ENCODE data around the gene ATXN7L1. TPM values are rescaled to one million over a fixed set of nuclear protein-coding genes. Genes with fewer than 3 reads are reported as not detected.

Gene ATXN7L1
- total RNA-seq, 1 donor from 2014 or later: 8.5 TPM

DNA sequence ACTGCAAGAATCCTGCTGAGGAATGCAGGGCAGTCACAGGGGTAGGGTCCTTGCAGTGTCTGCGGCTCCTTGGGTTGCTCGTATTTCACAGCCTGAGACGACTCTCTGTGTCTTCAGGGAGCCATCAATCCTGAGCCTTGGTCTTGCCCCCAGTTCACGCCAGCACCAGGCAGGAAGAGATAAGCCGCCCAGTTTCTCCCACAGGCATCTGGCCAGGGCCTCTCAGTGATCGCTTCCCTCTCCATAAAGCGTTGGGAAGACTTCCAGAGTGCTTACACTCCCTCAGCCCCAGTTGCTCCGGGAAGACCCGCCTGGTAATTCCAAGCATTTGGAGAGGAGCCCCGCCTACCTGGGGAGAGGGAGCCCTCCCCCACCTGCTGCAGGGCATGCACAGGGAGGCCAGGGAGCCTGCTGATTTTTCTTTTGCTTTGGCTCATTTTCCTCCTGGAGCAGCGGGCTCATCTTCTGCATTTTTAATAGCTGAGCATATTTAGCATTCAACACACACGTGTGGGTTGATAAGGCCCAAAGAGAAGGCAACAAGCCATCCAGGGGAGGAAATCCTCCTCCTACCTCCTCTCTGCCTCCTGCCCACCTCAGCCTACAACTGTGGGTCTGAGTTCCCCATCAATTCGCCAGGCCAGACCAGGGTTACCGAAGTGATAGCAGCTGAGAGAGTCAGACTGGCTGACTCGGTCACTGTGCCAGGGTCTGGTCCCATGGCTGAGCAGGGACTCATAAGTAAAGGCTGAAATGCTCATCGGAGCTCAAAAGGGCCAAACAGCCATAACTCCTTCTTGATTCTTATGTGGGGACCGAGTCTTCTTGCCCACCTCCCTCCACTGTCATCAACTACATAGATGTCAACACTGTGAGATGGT is 220.7 kb downstream of the ATXN7L1 start:
- Mint-ChIP-seq H3K27me3 (ENCODE audit: insufficient read depth) (no peaks in the 10 kb centered on the region), H3K9me3 (no peaks in the 10 kb centered on the region), H3K27ac (no peak overlapping the region), H3K36me3 (ENCODE audit: low read depth) (peaks cover 15% of the 10 kb centered on the region), H3K4me3 (no peak overlapping the region), H3K4me1 (ENCODE audit: low read depth) (peaks cover 5% of the 10 kb centered on the region)
- intact Hi-C loops (cut with micrococcal nuclease): loop anchor here (2.0 to 10.0 kb wide), 3 partner anchors 23 to 499 kb away; no protein-coding TSS in a partner anchor
- no peak for DNase-seq (ENCODE audit: low spot score)

DNA sequence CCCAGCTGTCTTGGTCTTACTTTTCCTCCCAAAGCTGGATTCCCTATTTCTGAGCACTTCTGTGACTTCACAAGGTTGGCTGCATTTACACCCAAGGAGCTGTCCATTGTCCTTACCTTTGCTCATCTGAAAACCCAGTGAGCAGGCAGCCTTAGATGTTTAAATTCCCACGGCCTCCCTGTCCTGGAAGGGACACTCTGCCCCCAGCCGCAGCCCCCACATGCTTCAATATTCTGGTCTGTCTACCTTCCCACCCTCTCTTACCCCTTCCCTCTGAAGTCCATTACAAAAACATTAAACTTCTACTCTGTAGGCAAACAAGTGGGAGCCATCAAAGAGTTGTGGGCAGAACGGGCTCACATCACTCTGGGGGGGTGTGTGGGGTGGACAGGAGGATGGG is 221.3 kb downstream of the ATXN7L1 start:
- Mint-ChIP-seq H3K9me3 (no peaks in the 10 kb centered on the region), H3K36me3 (ENCODE audit: low read depth) (peaks cover 12% of the 10 kb centered on the region), H3K27ac (no peak overlapping the region), H3K4me1 (ENCODE audit: low read depth) (peaks cover 5% of the 10 kb centered on the region), H3K27me3 (ENCODE audit: insufficient read depth) (no peaks in the 10 kb centered on the region), H3K4me3 (no peak overlapping the region)
- no peak for DNase-seq (ENCODE audit: low spot score)
- intact Hi-C loops (cut with micrococcal nuclease): loop anchor here (5.0 to 10.0 kb wide), 2 partner anchors 367 to 500 kb away; no protein-coding TSS in a partner anchor

GRCh38 chr7:105654095-105654686 is 222.2 kb downstream of the ATXN7L1 start:
- Mint-ChIP-seq H3K9me3 (no peaks in the 10 kb centered on the region), H3K27ac (no peak overlapping the region), H3K36me3 (ENCODE audit: low read depth) (peaks cover 3% of the 10 kb centered on the region), H3K4me3 (no peak overlapping the region), H3K27me3 (ENCODE audit: insufficient read depth) (no peaks in the 10 kb centered on the region), H3K4me1 (ENCODE audit: low read depth) (peaks cover 11% of the 10 kb centered on the region)
- intact Hi-C loops (cut with micrococcal nuclease): loop anchor here (5.0 to 10.0 kb wide), 2 partner anchors 108 to 501 kb away; no protein-coding TSS in a partner anchor
- no peak for DNase-seq (ENCODE audit: low spot score)

DNA sequence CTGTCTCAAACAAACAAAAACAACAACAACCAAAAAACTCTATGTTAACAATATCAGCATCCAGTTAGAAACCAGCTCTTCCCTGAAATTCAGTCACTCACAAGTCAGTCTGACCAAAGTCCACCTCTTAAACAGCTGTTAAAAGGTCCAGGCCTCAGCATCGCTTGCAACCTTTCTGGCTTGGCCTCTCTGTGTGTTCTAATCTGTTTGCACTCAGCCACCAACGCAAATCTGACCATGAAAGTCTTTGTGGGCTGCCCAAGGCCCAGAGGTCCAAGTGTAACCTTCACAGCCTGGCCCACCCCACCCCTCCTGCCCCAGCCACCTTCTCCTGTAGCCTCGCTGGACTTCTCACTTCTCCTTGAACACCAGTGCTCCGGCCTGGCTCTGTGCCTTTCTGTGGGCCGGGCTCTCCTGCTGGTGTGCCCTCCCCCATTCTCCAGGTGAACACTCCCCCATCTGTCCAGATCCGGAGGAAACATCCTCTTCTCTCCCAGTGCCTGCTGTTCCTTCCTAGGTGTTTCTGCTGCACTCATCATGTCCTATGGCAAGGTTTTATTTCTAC is 222.9 kb downstream of the ATXN7L1 start:
- H3K4me1 Mint-ChIP-seq (ENCODE audit: low read depth): peaks cover 16% of the 10 kb centered on the region

DNA sequence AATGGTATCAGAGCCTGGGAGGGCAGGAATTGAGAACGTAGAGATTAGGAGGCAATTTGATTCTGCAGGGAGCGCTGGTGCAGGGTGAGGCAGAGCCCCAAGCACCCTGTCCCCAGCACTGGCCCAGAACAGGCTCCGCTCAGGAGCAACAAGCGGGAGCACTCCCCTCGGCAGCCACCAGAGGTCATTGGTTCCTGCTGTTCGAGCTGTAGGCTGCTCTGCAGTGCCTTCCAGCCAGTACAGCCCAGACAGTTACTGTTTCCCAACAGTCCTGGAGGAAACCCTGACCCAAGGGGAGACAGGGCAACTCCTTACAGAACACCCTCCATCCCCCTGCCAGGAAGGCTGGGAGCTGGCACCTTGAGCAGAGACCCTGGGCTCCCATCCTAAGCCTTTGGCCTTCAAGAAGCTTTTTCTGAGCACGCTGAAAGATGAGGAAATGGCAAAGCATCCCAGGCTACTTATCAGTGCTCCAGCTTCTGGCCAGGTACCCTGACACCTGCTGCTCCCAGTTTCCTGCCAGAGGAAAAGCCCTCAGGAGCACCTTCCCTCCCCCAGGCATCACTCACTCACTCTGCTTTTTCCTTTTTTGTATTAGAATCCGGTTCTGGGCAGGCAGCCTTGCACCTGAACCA is 223.9 kb downstream of the ATXN7L1 start:
- no peak overlapping the region for H3K27ac Mint-ChIP-seq
- H3K4me3 Mint-ChIP-seq: no peak overlapping the region
- DNase-seq (ENCODE audit: low spot score): peak; percentile 41
- peaks cover 16% of the 10 kb centered on the region for H3K4me1 Mint-ChIP-seq (ENCODE audit: low read depth)
- H3K9me3 Mint-ChIP-seq: no peaks in the 10 kb centered on the region
- intact Hi-C loops (cut with micrococcal nuclease): loop anchor here (1.0 to 10.0 kb wide), 4 partner anchors 110 to 502 kb away; no protein-coding TSS in a partner anchor
- no peaks in the 10 kb centered on the region for H3K27me3 Mint-ChIP-seq (ENCODE audit: insufficient read depth)
- peaks cover 2% of the 10 kb centered on the region for H3K36me3 Mint-ChIP-seq (ENCODE audit: low read depth)

More for the DNA sequence above, 222.9 kb downstream of the ATXN7L1 start:
- no peaks in the 10 kb centered on the region for H3K9me3 Mint-ChIP-seq
- peaks cover 2% of the 10 kb centered on the region for H3K36me3 Mint-ChIP-seq (ENCODE audit: low read depth)
- no peak overlapping the region for H3K27ac Mint-ChIP-seq
- H3K27me3 Mint-ChIP-seq (ENCODE audit: insufficient read depth): no peaks in the 10 kb centered on the region
- H3K4me3 Mint-ChIP-seq: no peak overlapping the region
- no peak for DNase-seq (ENCODE audit: low spot score)
- intact Hi-C loops (cut with micrococcal nuclease): loop anchor here (5.0 to 10.0 kb wide), 2 partner anchors 109 to 501 kb away; no protein-coding TSS in a partner anchor

GRCh38 chr7:105651798-105652197 is 224.6 kb downstream of the ATXN7L1 start:
- no peaks in the 10 kb centered on the region for H3K36me3 Mint-ChIP-seq (ENCODE audit: low read depth)

GRCh38 chr7:105650382-105650970 is 225.9 kb downstream of the ATXN7L1 start:
- H3K9me3 Mint-ChIP-seq: no peaks in the 10 kb centered on the region
- no peak for DNase-seq (ENCODE audit: low spot score)
- H3K27ac Mint-ChIP-seq: no peak overlapping the region
- no peaks in the 10 kb centered on the region for H3K27me3 Mint-ChIP-seq (ENCODE audit: insufficient read depth)
- peaks cover 11% of the 10 kb centered on the region for H3K4me1 Mint-ChIP-seq (ENCODE audit: low read depth)
- H3K36me3 Mint-ChIP-seq (ENCODE audit: low read depth): no peaks in the 10 kb centered on the region
- no peak overlapping the region for H3K4me3 Mint-ChIP-seq
- intact Hi-C loops (cut with micrococcal nuclease): loop anchor here (5.0 to 10.0 kb wide), 2 partner anchors 112 to 504 kb away; no protein-coding TSS in a partner anchor

More at GRCh38 chr7:105651798-105652197, 224.6 kb downstream of the ATXN7L1 start:
- intact Hi-C loops (cut with micrococcal nuclease): loop anchor here (1.0 to 10.0 kb wide), 4 partner anchors 111 to 503 kb away; no protein-coding TSS in a partner anchor
- H3K4me3 Mint-ChIP-seq: no peak overlapping the region
- H3K27ac Mint-ChIP-seq: no peak overlapping the region
- no peaks in the 10 kb centered on the region for H3K9me3 Mint-ChIP-seq
- peaks cover 11% of the 10 kb centered on the region for H3K4me1 Mint-ChIP-seq (ENCODE audit: low read depth)
- H3K27me3 Mint-ChIP-seq (ENCODE audit: insufficient read depth): no peaks in the 10 kb centered on the region
- no peak for DNase-seq (ENCODE audit: low spot score)

DNA sequence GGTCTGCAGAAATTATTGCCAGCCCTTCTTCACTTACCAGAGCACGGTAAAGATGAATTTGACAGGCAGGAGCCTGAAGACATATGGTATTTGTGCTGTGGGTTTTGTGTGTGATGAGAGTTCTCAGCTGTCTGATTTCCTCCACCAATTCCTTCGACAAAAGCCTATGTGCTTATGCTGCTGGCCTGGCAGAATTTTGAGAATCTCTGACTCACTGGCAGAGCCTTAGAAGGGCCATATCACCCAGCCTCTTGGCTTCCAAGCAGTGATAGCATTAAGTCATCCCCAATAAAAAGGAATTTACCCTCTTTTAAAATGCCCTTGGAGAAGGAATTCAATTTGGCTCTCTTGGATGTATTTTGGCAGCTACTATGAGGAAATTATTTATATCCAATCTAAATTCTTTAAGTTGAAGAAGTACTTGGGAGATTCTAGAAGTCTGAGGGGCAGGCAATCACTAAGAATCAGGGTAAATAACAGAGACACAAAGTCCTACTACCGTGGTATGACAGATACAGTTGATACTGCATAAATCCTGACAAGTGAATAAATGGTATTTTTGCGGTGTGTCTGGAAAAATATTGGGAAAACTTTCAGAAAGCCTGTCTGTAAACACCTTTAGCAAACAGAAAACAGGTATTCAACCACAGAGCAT is 226.5 kb downstream of the ATXN7L1 start:
- H3K4me3 Mint-ChIP-seq: no peak overlapping the region
- intact Hi-C loops (cut with micrococcal nuclease): loop anchor here (5.0 to 10.0 kb wide), 2 partner anchors 112 to 505 kb away; no protein-coding TSS in a partner anchor
- no peak for DNase-seq (ENCODE audit: low spot score)
- H3K27me3 Mint-ChIP-seq (ENCODE audit: insufficient read depth): no peaks in the 10 kb centered on the region
- peaks cover 11% of the 10 kb centered on the region for H3K4me1 Mint-ChIP-seq (ENCODE audit: low read depth)
- H3K36me3 Mint-ChIP-seq (ENCODE audit: low read depth): no peaks in the 10 kb centered on the region
- no peaks in the 10 kb centered on the region for H3K9me3 Mint-ChIP-seq
- no peak overlapping the region for H3K27ac Mint-ChIP-seq

GRCh38 chr7:105648561-105649401 is 227.6 kb downstream of the ATXN7L1 start:
- Mint-ChIP-seq H3K27me3 (ENCODE audit: insufficient read depth) (no peaks in the 10 kb centered on the region), H3K9me3 (no peaks in the 10 kb centered on the region), H3K27ac (no peak overlapping the region), H3K4me3 (no peak overlapping the region), H3K4me1 (ENCODE audit: low read depth) (peaks cover 11% of the 10 kb centered on the region), H3K36me3 (ENCODE audit: low read depth) (no peaks in the 10 kb centered on the region)
- DNase-seq (ENCODE audit: low spot score): no peak
- intact Hi-C loops (cut with micrococcal nuclease): no loop called here

DNA sequence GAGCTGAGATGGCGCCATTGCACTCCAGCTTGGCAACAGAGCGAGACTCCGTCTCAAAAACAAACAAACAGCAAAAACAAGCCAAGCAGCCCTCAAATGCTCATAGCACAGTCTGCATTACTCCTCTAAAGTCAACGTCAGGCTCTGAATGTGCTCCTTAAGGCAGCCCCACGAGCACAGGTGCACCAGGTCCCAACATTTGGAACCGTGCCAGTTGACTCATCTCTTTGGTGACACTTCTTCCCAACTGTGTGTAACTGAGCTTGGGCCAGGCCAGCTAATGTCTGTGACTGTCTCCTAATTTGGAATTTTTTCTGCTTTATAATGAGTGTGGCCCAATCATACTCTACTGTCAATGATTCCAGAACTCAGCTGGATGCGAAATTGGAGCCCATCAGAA is 228.8 kb downstream of the ATXN7L1 start:
- no peaks in the 10 kb centered on the region for H3K9me3 Mint-ChIP-seq
- H3K4me3 Mint-ChIP-seq: no peak overlapping the region
- intact Hi-C loops (cut with micrococcal nuclease): no loop called here
- no peak for DNase-seq (ENCODE audit: low spot score)
- H3K27me3 Mint-ChIP-seq (ENCODE audit: insufficient read depth): no peaks in the 10 kb centered on the region
- H3K36me3 Mint-ChIP-seq (ENCODE audit: low read depth): peaks cover 4% of the 10 kb centered on the region
- no peak overlapping the region for H3K27ac Mint-ChIP-seq
- H3K4me1 Mint-ChIP-seq (ENCODE audit: low read depth): peaks cover 11% of the 10 kb centered on the region

GRCh38 chr7:105644937-105645336 is 231.5 kb downstream of the ATXN7L1 start:
- DNase-seq (ENCODE audit: low spot score): no peak
- peaks cover 11% of the 10 kb centered on the region for H3K4me1 Mint-ChIP-seq (ENCODE audit: low read depth)
- no peaks in the 10 kb centered on the region for H3K27me3 Mint-ChIP-seq (ENCODE audit: insufficient read depth)
- H3K4me3 Mint-ChIP-seq: no peak overlapping the region
- intact Hi-C loops (cut with micrococcal nuclease): no loop called here
- no peaks in the 10 kb centered on the region for H3K9me3 Mint-ChIP-seq
- peaks cover 8% of the 10 kb centered on the region for H3K36me3 Mint-ChIP-seq (ENCODE audit: low read depth)
- H3K27ac Mint-ChIP-seq: no peak overlapping the region

Measured in activated T-helper 1 cell treated with anti-CD3 and anti-CD28 coated beads, Interleukin-12 subunit alpha, Interleukin-12 subunit beta, Interleukin-2, Interleukin-4 antibody, amounts not matched to agents 30 ng/mL and 10 ng/mL and 1 ng/mL, durations not matched to agents 14 hours and 24 hours and 36 hours (primary cell).